ENCODE results near the gene VLDLR. TPM values are rescaled to one million over a fixed set of nuclear protein-coding genes. Genes with fewer than 3 reads are reported as not detected.

The VLDLR gene
- total RNA-seq, 2 donors from 2014 or later: 6.6 to 16.9 TPM

DNA sequence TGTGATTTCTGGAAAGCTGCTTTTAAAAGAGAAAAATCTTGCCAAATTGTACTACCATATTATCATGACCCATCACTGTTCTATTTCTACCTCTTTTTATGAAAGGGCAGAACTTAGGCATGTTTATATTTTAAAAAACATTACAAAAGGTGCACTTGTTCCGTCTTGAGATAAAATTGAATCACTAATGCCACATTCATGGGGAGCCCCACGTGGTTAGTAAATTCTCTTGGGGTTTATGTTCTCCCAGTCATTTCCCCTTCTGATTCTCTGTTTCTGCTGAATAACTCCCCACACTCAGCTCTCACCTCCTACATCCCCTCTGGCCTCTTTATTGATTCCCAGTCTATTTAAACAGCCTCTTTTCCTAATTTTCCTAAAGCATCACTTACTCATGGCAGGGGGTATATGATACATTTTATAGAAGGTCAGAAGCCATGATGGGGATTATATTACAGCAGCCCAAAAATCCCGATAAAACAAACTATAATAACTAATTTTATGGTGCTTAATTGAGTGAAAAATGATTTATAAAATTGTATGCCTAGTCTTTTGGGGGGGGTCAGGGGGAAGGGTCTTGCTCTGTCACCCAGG is 19.7 kb upstream of the VLDLR start:
- peaks cover 0 to 3% of the 10 kb centered on the region in 2 donors for H3K4me1 ChIP-seq (ENCODE audit: control insufficient read depth in 1 of 2, low read depth in 2 of 2)
- TF ChIP-seq, protein P1, sequence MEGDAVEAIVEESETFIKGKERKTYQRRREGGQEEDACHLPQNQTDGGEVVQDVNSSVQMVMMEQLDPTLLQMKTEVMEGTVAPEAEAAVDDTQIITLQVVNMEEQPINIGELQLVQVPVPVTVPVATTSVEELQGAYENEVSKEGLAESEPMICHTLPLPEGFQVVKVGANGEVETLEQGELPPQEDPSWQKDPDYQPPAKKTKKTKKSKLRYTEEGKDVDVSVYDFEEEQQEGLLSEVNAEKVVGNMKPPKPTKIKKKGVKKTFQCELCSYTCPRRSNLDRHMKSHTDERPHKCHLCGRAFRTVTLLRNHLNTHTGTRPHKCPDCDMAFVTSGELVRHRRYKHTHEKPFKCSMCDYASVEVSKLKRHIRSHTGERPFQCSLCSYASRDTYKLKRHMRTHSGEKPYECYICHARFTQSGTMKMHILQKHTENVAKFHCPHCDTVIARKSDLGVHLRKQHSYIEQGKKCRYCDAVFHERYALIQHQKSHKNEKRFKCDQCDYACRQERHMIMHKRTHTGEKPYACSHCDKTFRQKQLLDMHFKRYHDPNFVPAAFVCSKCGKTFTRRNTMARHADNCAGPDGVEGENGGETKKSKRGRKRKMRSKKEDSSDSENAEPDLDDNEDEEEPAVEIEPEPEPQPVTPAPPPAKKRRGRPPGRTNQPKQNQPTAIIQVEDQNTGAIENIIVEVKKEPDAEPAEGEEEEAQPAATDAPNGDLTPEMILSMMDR (IDR thresholded peaks at IDR 0.05): no peak
- H3K27ac ChIP-seq: no peak overlapping the region
- DNase-seq (ENCODE audit: low spot score) (no peak), ATAC-seq (ENCODE audit: insufficient number of reproducible peaks, low FRiP score, low read depth) (no peak)
- no peaks in the 10 kb centered on the region for H3K36me3 ChIP-seq
- H3K9me3 ChIP-seq: no peaks in the 10 kb centered on the region
- no peaks in the 10 kb centered on the region for H3K27me3 ChIP-seq (replicated peaks; ENCODE audit: insufficient read depth)
- no peak overlapping the region for H3K4me3 ChIP-seq

DNA sequence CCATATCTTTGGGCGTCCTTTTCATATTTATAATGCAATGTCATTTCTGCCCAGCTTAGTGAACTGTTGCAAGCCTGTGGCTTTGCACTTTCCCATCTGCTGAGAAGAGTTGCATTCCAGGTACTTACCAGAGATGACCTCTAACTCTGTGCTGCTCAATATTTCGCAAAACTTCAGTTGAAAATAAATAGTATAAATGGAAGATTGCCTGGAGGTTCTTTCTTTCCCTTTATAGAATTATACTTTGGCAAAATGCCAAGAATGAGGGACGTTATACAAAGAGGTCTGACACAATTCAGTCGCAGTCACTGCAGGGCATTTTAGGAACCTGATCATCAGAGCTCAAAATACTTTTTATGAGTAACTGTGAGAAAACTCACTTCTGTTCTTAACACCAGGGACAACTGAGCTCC is 18.9 kb upstream of the VLDLR start:
- peaks cover 0 to 3% of the 10 kb centered on the region in 2 donors for H3K4me1 ChIP-seq (ENCODE audit: control insufficient read depth in 1 of 2, low read depth in 2 of 2)
- no peaks in the 10 kb centered on the region for H3K9me3 ChIP-seq
- no peaks in the 10 kb centered on the region for H3K36me3 ChIP-seq
- no peak overlapping the region for H3K27ac ChIP-seq
- no peak for DNase-seq (ENCODE audit: low spot score)
- ATAC-seq (ENCODE audit: insufficient number of reproducible peaks, low FRiP score, low read depth): peak; percentile 18
- TF ChIP-seq, protein P1 (IDR thresholded peaks at IDR 0.05): no peak
- H3K27me3 ChIP-seq (replicated peaks; ENCODE audit: insufficient read depth): no peaks in the 10 kb centered on the region
- H3K4me3 ChIP-seq: no peak overlapping the region

DNA sequence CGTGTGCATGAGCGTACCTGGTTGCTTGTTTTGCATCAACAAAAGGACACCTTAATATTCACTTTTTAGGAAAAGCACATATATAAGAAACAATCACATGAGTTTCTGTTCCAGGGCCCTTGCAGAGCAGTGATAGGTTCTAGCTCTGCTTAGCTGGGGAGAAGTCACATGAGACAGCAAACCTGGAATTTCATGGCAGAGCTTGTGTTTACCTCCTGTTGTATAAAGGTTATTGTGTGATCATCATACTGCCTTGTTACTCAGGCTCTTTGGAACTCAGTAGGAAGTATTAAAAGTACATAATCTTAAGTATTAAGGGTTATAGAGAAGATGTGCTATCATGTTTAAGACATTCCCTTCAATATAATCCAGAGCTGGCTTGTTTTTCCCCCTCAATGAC is 18.0 kb upstream of the VLDLR start:
- ATAC-seq (ENCODE audit: insufficient number of reproducible peaks, low FRiP score, low read depth): no peak
- TF ChIP-seq, protein P1 (IDR thresholded peaks at IDR 0.05): no peak
- H3K27me3 ChIP-seq (replicated peaks; ENCODE audit: insufficient read depth): no peaks in the 10 kb centered on the region
- H3K4me3 ChIP-seq: no peak overlapping the region
- H3K4me1 ChIP-seq (ENCODE audit: control insufficient read depth in 1 of 2, low read depth in 2 of 2): peaks cover 0 to 3% of the 10 kb centered on the region in 2 donors
- H3K27ac ChIP-seq: no peak overlapping the region
- DNase-seq (ENCODE audit: low spot score): no peak
- no peaks in the 10 kb centered on the region for H3K36me3 ChIP-seq
- H3K9me3 ChIP-seq: no peaks in the 10 kb centered on the region

- TF ChIP-seq, protein P1 (IDR thresholded peaks at IDR 0.05): no peak
- Histone ChIP-seq H3K27me3 (replicated peaks; ENCODE audit: insufficient read depth) (no peaks in the 10 kb centered on the region), H3K9me3 (no peaks in the 10 kb centered on the region), H3K36me3 (no peaks in the 10 kb centered on the region), H3K27ac (no peak overlapping the region), H3K4me3 (no peak overlapping the region), H3K4me1 (ENCODE audit: control insufficient read depth in 1 of 2, low read depth in 2 of 2) (peaks cover 0 to 3% of the 10 kb centered on the region in 2 donors)
- DNase-seq (ENCODE audit: low spot score) (no peak), ATAC-seq (ENCODE audit: insufficient number of reproducible peaks, low FRiP score, low read depth) (no peak)
These were observed 16.3 kb upstream of the VLDLR start for GRCh38 chr9:2605246-2605645.

DNA sequence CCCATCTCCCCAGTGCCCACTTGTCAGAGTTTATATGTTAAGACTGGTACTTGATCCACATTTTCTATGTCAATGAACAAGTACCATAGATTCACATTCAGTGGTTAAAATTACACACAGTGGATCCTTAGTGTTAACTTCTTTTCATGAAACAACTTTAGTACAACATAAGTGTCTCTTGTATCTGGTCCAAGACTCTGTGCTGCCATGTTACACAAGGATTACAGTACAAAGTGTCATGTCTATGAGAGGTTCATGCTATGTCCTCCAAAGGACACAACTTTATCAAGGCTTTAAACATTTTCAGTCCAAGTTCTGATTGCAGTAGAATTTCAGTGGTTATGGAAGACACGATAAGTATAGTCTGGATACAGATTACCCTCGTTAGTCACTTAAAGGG is 13.3 kb upstream of the VLDLR start:
- H3K36me3 ChIP-seq: no peaks in the 10 kb centered on the region
- TF ChIP-seq, protein P1 (IDR thresholded peaks at IDR 0.05): no peak
- no peak overlapping the region for H3K27ac ChIP-seq
- no peaks in the 10 kb centered on the region for H3K9me3 ChIP-seq
- no peak overlapping the region for H3K4me3 ChIP-seq
- no peaks in the 10 kb centered on the region for H3K4me1 ChIP-seq (ENCODE audit: control insufficient read depth in 1 of 2, low read depth in 2 of 2)
- no peaks in the 10 kb centered on the region for H3K27me3 ChIP-seq (replicated peaks; ENCODE audit: insufficient read depth)
- no peak for DNase-seq (ENCODE audit: low spot score)
- ATAC-seq (ENCODE audit: insufficient number of reproducible peaks, low FRiP score, low read depth): no peak
